ENCODE measurements around the gene MRPL58.
"Not testable (repeated sequence)": the region's sequence is repeated elsewhere in the genome, so short reads cannot be mapped to it uniquely, and the experiment has no call there.

The MRPL58 gene

GRCh38 chr17:74986206-74986576, 26.3 kb upstream of the MRPL58 start:
- in situ Hi-C loops (cut with HindIII; ENCODE audit: low sequenced_read_pairs) = no loop called here

GRCh38 chr17:74987418-74987908, 25.0 kb upstream of the MRPL58 start, which contains the start of gene CDR2L:
Gene CDR2L (plus strand): TSS chr17:74987632. CDS start chr17:74988044, 412 bp downstream.
- in situ Hi-C loops (cut with HindIII; ENCODE audit: low sequenced_read_pairs) = no loop called here

GRCh38 chr17:74987909-74988711, 24.4 kb upstream of the MRPL58 start:
- in situ Hi-C loops (cut with HindIII; ENCODE audit: low sequenced_read_pairs) = no loop called here

- in situ Hi-C loops (cut with HindIII; ENCODE audit: low sequenced_read_pairs) = no loop called here
Observed at GRCh38 chr17:74990581-74991105, 21.8 kb upstream of the MRPL58 start.

- in situ Hi-C loops (cut with HindIII; ENCODE audit: low sequenced_read_pairs) = no loop called here
Observed at GRCh38 chr17:74992223-74992622, 20.2 kb upstream of the MRPL58 start.

- in situ Hi-C loops (cut with HindIII; ENCODE audit: low sequenced_read_pairs) = no loop called here
Observed at GRCh38 chr17:74994440-74994839, 18.0 kb upstream of the MRPL58 start.

- in situ Hi-C loops (cut with HindIII; ENCODE audit: low sequenced_read_pairs) = no loop called here
Observed at GRCh38 chr17:74995847-74996246, 16.6 kb upstream of the MRPL58 start.

- in situ Hi-C loops (cut with HindIII; ENCODE audit: low sequenced_read_pairs) = no loop called here
Observed at GRCh38 chr17:74998783-74999182, 13.7 kb upstream of the MRPL58 start.

GRCh38 chr17:74999523-74999922, 12.9 kb upstream of the MRPL58 start:
- in situ Hi-C loops (cut with HindIII; ENCODE audit: low sequenced_read_pairs) = no loop called here

- in situ Hi-C loops (cut with HindIII; ENCODE audit: low sequenced_read_pairs) = no loop called here
Observed at GRCh38 chr17:75001915-75002843, 10.3 kb upstream of the MRPL58 start.

GRCh38 chr17:75003070-75003956, 9.2 kb upstream of the MRPL58 start:
- in situ Hi-C loops (cut with HindIII; ENCODE audit: low sequenced_read_pairs) = no loop called here

- in situ Hi-C loops (cut with HindIII; ENCODE audit: low sequenced_read_pairs) = no loop called here
Observed at GRCh38 chr17:75003957-75004355, 8.5 kb upstream of the MRPL58 start.

- in situ Hi-C loops (cut with HindIII; ENCODE audit: low sequenced_read_pairs) = no loop called here
Observed at GRCh38 chr17:75004371-75004770, 8.1 kb upstream of the MRPL58 start.

- in situ Hi-C loops (cut with HindIII; ENCODE audit: low sequenced_read_pairs) = no loop called here
Observed at GRCh38 chr17:75005291-75005690, 7.2 kb upstream of the MRPL58 start.

- in situ Hi-C loops (cut with HindIII; ENCODE audit: low sequenced_read_pairs) = not testable (repeated sequence)
Observed at GRCh38 chr17:75006084-75006483, 6.4 kb upstream of the MRPL58 start.

GRCh38 chr17:75006653-75007052, 5.8 kb upstream of the MRPL58 start:
- in situ Hi-C loops (cut with HindIII; ENCODE audit: low sequenced_read_pairs) = no loop called here

- in situ Hi-C loops (cut with HindIII; ENCODE audit: low sequenced_read_pairs) = no loop called here
Observed at GRCh38 chr17:75008373-75008772, 4.1 kb upstream of the MRPL58 start.

GRCh38 chr17:75009139-75009724, 3.2 kb upstream of the MRPL58 start:
- in situ Hi-C loops (cut with HindIII; ENCODE audit: low sequenced_read_pairs) = no loop called here

GRCh38 chr17:75010683-75011400, 1.6 kb upstream of the MRPL58 start:
- in situ Hi-C loops (cut with HindIII; ENCODE audit: low sequenced_read_pairs) = no loop called here
